K562 (cell line): ENCODE data around the gene GPN3. TPM values are rescaled to one million over a fixed set of nuclear protein-coding genes. Genes with fewer than 3 reads are reported as not detected.

Experiments used
- CSDE1 ChIP-seq, 2 experiments: fragments of 450-650 bp; IDR thresholded peaks; 2 replicates each; pipeline ENCODE4 v1.6.1; 2016; ENCODE audit warnings: mild to moderate bottlenecking in 1 of 2
- E2F8 ChIP-seq: fragments of 450-650 bp; IDR thresholded peaks from 2 replicates; pipeline ENCODE4 v1.7.1; 2018; ENCODE audit warnings: mild to moderate bottlenecking, low read depth; ENCODE audit not compliant: partially characterized antibody
- EZH2 ChIP-seq: IDR thresholded peaks from 2 replicates; pipeline ENCODE4 v1.6.1; 2012; ENCODE audit warnings: low read depth, mild to moderate bottlenecking, inconsistent platforms, low read length, borderline replicate concordance
- FOXK1 ChIP-seq: sonication (generic); formaldehyde crosslinking; IDR thresholded peaks from 2 replicates; pipeline ENCODE4 v1.8.0; 2022; ENCODE audit warnings: missing genetic modification reagents, mild to moderate bottlenecking, borderline replicate concordance
- HNRNPLL ChIP-seq: fragments of 200-400 bp; formaldehyde crosslinking; IDR thresholded peaks from 2 replicates; pipeline ENCODE4 v1.6.1; 2017; ENCODE audit warnings: low read length, low read depth, mild to moderate bottlenecking; ENCODE audit not compliant: poor library complexity, severe bottlenecking
- RBBP5 ChIP-seq: fragments of 200-600 bp; sonication (generic); IDR thresholded peaks from 2 replicates; pipeline ENCODE4 v1.6.1; 2012; ENCODE audit warnings: borderline replicate concordance, mild to moderate bottlenecking, low read length, control low read depth, inconsistent platforms; ENCODE audit not compliant: insufficient read depth, poor library complexity, severe bottlenecking
- SMAD4 ChIP-seq: fragments of 250-450 bp; sonication (Bioruptor Pico); conservative IDR thresholded peaks from 2 replicates; pipeline ENCODE4 v1.8.0; 2021; ENCODE audit warnings: inconsistent platforms, mild to moderate bottlenecking, moderate library complexity
- TBP ChIP-seq: optimal IDR thresholded peaks from 2 replicates; pipeline ENCODE3; 2011; ENCODE audit warnings: low read depth, low read length, improper control_type of control experiment
- ZBTB7A ChIP-seq: IDR thresholded peaks from 2 replicates; pipeline ENCODE4 v1.6.1; 2011; ENCODE audit warnings: low read depth, mild to moderate bottlenecking, low read length, moderate library complexity, borderline replicate concordance; ENCODE audit not compliant: control insufficient read depth
- ZC3H8 ChIP-seq: fragments of 450-650 bp; IDR thresholded peaks from 2 replicates; pipeline ENCODE4 v1.6.1; 2017
- ZNF311 ChIP-seq: fragments of 250-450 bp; sonication (Bioruptor Pico); IDR thresholded peaks from 2 replicates; pipeline ENCODE4 v1.4.0; 2020; ENCODE audit warnings: mild to moderate bottlenecking, moderate library complexity
- ZNF76 ChIP-seq: fragments of 250-450 bp; sonication (Bioruptor Pico); IDR thresholded peaks from 2 replicates; pipeline ENCODE4 v1.4.0; 2020; ENCODE audit warnings: mild to moderate bottlenecking, moderate library complexity, borderline replicate concordance
- ZNF77 ChIP-seq: fragments of 250-450 bp; sonication (Bioruptor Pico); IDR thresholded peaks from 2 replicates; pipeline ENCODE4 v1.5.0; 2020
- polyA plus RNA-seq, 8 experiments: library from polyadenylated mRNA; depleted of rRNA in 4 of 8; stranded (reverse) in 5 of 8; unstranded in 3 of 8; fragments of >200 nt; fragmentation: Nextera tagmentation in 2 of 8; fragmentation: Illumina TruSeq in 1 of 8; extraction: Ambion mirVana in 2 of 8; extraction: Trizol in 1 of 8; gene quantifications; 2 replicates each; pipeline versions ENCODE4 v1.2.1 to v1.2.3, GENCODE V29; 2011 to 2014; ENCODE audit warnings: inconsistent platforms in 1 of 8, missing spikeins in 1 of 8
- total RNA-seq, 7 experiments: library from RNA; depleted of rRNA in 6 of 7; stranded (reverse); fragments of >200 nt in 6 of 7; fragmentation: Illumina TruSeq in 2 of 7; extraction: Trizol in 2 of 7; gene quantifications; 2 replicates each; pipeline versions ENCODE4 v1.2.1 to v1.2.3, GENCODE V29; 2011 to 2021; ENCODE audit warnings: low replicate concordance in 1 of 7
- TF ChIP-seq, protein P1 (sequence below): sonication (generic); formaldehyde crosslinking; IDR thresholded peaks from 2 replicates; pipeline ENCODE4 v1.8.1; 2023; ENCODE audit warnings: mild to moderate bottlenecking, missing genetic modification reagents
- TF ChIP-seq, protein P2 (sequence below): fragments of 450-650 bp; IDR thresholded peaks from 2 replicates; pipeline ENCODE4 v1.6.1; 2016; ENCODE audit warnings: antibody characterized with exemption
- TF ChIP-seq, protein P3 (sequence below), 2 experiments: fragments of 450-650 bp in 1 of 2; IDR thresholded peaks; 2 replicates each; pipeline ENCODE4 v1.6.1; 2011 to 2017; ENCODE audit warnings: low read depth in 2 of 2, antibody characterized with exemption in 1 of 2, borderline replicate concordance in 1 of 2, low read length in 1 of 2, mild to moderate bottlenecking in 1 of 2, mixed read lengths in 1 of 2; ENCODE audit not compliant: control insufficient read depth in 1 of 2

Gene GPN3
- total and polyA plus RNA-seq, 9 of the 15 experiments (the other 6 are each of a cell fraction or from before 2014, with no cell fraction given) = 35.8 to 123 (median 64.2) TPM

- TF ChIP-seq, protein P1, sequence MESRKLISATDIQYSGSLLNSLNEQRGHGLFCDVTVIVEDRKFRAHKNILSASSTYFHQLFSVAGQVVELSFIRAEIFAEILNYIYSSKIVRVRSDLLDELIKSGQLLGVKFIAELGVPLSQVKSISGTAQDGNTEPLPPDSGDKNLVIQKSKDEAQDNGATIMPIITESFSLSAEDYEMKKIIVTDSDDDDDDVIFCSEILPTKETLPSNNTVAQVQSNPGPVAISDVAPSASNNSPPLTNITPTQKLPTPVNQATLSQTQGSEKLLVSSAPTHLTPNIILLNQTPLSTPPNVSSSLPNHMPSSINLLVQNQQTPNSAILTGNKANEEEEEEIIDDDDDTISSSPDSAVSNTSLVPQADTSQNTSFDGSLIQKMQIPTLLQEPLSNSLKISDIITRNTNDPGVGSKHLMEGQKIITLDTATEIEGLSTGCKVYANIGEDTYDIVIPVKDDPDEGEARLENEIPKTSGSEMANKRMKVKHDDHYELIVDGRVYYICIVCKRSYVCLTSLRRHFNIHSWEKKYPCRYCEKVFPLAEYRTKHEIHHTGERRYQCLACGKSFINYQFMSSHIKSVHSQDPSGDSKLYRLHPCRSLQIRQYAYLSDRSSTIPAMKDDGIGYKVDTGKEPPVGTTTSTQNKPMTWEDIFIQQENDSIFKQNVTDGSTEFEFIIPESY (CRISPR knock-in tag) = peak; percentile 94
- TF ChIP-seq ZNF76 (CRISPR knock-in tag) (peak; percentile 59; the same call in 1 of the 2 replicates), HNRNPLL (peak; percentile 74), FOXK1 (CRISPR knock-in tag) (peak; percentile 99), RBBP5 (peak; percentile 92), EZH2 (no peak), ZNF311 (CRISPR knock-in tag) (peak; percentile 93), ZC3H8 (0 out of 2 replicates have a peak, but pooled peaks have one; percentile 5), CSDE1 (IDR thresholded peaks at IDR 0.05) (no peak), ZBTB7A (0 out of 2 replicates have a peak, but pooled peaks have one; percentile 25), ZNF77 (CRISPR knock-in tag) (no peak), E2F8 (peak; percentile 86), SMAD4 (peak; percentile 96), TBP (peak; percentile 89)
- TF ChIP-seq, protein P2, sequence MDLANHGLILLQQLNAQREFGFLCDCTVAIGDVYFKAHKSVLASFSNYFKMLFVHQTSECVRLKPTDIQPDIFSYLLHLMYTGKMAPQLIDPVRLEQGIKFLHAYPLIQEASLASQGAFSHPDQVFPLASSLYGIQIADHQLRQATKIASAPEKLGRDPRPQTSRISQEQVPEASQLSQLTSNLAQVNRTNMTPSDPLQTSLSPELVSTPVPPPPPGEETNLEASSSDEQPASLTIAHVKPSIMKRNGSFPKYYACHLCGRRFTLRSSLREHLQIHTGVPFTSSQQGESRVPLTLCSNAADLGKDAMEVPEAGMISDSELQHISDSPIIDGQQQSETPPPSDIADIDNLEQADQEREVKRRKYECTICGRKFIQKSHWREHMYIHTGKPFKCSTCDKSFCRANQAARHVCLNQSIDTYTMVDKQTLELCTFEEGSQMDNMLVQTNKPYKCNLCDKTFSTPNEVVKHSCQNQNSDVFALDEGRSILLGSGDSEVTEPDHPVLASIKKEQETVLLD = peak; percentile 56
- TF ChIP-seq, protein P3, sequence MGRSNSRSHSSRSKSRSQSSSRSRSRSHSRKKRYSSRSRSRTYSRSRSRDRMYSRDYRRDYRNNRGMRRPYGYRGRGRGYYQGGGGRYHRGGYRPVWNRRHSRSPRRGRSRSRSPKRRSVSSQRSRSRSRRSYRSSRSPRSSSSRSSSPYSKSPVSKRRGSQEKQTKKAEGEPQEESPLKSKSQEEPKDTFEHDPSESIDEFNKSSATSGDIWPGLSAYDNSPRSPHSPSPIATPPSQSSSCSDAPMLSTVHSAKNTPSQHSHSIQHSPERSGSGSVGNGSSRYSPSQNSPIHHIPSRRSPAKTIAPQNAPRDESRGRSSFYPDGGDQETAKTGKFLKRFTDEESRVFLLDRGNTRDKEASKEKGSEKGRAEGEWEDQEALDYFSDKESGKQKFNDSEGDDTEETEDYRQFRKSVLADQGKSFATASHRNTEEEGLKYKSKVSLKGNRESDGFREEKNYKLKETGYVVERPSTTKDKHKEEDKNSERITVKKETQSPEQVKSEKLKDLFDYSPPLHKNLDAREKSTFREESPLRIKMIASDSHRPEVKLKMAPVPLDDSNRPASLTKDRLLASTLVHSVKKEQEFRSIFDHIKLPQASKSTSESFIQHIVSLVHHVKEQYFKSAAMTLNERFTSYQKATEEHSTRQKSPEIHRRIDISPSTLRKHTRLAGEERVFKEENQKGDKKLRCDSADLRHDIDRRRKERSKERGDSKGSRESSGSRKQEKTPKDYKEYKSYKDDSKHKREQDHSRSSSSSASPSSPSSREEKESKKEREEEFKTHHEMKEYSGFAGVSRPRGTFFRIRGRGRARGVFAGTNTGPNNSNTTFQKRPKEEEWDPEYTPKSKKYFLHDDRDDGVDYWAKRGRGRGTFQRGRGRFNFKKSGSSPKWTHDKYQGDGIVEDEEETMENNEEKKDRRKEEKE (IDR thresholded peaks at IDR 0.05; ENCODE audit: borderline replicate concordance in 1 of 2, control insufficient read depth in 1 of 2, low read depth in 2 of 2, low read length in 1 of 2) = peak in 1 of 2 experiments; percentile 78; a peak in 1 of 4 replicates
Observed at GRCh38 chr12:110501752-110502738, 34.0 kb upstream of the GPN3 start, which contains the start of the genes RAD9B and VPS29 (continued).
